HG03520 (cell line): ENCODE data around the gene STXBP5.

Experiments used
- ATAC-seq: cut with Tn5 transposase; IDR thresholded peaks from one replicate; pipeline ENCODE4 v1.9.1; 2021; ENCODE audit warnings: mild to moderate bottlenecking, moderate library complexity; ENCODE audit not compliant: unreplicated experiment

The STXBP5 gene

DNA sequence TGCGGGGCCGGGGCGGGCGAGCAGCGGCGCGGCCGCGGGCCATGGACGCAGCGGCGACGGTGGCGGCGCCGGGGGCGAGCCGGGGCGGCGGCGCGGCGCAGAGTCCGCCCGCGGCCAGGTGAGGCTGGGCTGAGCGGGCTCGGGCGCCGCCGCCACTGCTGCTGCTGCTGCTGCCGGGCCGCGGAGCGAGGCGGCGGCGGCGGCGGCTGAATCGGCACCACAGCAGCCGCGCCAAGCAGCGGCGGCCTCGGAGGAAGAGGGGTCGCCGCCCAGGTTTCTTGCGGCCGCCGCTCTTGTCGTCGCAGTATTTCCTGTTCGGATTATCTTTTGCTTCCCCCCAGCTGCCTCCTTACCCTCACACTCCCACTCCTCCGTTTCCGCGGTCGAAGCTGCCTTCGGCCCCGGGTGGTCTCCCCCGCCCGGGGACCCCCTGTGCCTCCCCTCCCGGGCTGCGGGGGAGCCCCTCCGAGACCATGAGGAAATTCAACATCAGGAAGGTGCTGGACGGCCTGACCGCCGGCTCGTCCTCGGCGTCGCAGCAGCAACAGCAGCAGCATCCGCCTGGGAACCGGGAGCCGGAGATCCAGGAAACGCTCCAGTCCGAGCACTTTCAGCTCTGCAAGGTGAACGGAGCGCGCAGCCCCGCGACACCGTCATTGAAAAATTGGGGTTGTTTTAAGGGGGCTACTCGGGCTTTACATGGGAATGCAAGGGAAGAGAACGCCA lies at the start of gene STXBP5:
TSS of gene STXBP5 (plus strand) at position 358 of the 726 bp plus-strand sequence. CDS start at position 474, 116 bp downstream.
- ATAC-seq: peak; percentile 30

DNA sequence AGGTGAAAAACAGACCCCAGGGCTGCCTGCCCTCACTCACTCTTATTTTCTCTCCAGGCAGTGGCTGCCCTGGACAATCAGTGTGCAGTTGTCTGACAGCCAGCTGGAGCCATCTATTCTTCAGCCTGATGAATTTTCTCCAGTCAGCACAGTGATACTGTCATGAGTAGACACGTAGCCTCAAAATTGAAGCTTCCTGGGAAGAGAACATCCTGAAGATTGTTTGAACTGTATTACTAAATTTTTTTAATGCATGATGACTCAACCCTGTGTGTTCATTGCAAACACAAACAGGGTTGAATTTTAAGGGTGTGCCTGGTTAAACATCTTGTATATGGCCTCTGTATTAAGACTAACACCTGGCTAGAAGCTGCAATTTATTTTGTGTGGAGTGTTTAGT lies 49.8 kb upstream of the STXBP5 start:
- ATAC-seq: no peak

DNA sequence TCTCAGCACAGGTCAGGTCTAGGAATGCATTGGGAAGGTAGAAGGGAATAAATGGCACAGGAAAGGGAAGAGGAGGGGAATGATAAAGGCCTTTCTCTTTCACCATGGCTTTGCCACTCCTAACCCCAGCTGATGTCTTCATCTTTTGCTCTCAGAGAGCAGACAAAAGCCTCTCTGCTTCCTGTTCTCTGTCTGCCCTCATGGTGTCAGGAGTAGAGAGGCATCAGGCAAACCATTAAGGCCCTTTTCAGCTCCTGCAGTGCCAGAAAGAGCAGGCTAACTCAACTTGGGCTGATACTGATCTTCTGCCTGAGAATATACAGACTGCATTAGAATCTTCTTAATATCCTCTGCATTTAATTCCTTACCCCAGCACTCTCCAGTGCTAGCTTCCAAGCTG lies 48.0 kb upstream of the STXBP5 start:
- no peak for ATAC-seq

DNA sequence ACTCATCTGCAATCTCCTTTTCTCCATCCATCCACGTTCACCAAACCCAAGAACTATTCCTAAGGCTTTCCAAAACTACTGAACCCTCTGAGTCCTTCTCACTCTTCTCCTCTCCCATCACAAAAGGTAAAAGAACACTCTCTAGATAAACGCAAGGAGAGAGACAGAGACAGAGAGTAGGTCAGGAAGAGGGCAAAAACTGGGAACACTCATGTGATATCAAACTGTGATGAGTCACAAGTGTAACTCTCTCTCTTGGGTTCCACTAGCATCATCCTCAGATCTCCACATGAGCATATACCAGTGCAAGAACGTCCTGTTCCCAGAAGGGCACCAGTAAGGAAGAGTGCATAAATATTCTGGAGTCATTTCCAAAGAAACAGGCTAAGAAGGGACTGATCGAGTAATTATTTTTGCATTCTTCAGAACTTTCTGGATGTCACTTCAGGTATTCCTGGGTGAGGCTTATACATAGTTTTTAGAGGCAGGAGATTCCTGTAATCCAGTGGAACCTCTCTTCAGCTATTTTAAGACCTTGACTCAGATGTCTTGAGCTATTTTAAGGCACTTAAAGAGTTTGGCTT lies 47.3 kb upstream of the STXBP5 start:
- ATAC-seq: no peak

DNA sequence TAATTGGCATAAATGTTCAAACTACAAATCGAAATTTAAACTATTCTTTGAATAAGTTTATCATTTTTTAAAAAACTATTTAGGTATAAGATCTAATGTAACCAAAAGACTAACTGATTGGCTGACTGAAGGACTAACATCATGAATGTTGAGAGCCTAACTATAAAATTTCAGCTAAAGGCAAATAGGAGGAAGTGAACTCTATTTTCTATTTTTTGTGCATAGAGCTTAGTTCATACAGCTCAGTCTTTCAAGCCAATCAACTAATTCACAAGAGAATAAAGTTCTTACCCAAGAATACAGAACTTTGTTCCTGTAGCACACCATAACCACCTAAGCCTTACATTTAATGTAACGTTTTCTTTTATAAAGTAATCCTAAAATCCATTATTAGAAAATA lies 46.3 kb upstream of the STXBP5 start:
- no peak for ATAC-seq

DNA sequence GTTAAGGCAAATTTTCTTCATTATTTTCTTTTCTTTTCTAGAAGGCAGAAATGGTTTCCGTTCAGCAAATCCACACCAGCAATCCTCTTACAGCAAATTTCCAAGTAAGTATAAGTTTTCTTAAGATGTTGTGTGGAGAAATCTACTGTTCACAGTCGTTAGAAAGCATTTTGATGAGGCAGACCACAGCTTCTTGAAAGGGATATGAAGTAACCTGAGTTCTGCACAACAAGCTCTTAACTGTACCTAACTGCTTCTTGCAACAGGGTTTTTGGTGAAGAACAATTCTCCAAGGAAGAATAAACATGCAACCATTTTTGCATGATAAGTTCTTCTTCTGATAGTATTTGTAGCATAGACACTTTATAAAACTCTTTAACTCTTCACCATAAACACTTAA lies 45.3 kb upstream of the STXBP5 start:
- no peak for ATAC-seq

DNA sequence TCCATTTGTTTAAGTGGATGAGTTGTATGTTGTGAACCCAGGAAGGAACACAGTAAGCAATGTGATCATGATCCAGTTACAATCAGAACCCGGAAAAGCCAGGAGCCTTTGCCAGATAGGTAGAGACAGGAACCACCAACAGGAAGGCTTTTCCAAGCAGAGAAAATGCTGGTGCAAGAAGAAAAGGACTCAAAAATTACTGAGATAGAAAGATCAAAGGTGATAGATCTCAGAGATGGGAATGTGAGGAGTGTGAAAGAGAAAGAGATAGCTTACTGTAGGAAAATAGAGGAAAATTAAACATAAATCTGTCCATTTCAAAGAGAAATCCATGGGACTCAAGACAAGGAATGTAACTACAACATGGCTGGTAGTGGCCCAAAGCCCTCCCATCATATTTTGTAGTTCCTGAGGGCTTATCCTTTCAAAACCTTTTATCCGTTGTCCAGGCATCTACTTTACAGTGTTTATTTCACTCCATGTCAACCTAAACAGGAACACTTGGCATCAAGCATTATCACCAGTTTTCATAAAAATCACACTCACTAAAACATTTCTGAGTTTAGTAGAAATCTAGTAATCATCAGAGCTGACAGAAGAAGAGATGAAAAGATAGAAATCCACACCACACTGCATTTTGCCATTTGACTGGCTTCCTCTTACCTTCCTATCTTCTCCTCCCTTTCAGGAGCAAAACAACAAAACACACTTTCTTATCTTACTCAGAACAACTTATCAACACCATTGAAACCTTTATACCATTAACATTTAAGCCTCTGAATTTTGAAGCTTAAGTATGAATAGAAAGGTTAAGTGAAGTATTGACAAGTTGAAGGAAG lies 44.5 kb upstream of the STXBP5 start:
- no peak for ATAC-seq

DNA sequence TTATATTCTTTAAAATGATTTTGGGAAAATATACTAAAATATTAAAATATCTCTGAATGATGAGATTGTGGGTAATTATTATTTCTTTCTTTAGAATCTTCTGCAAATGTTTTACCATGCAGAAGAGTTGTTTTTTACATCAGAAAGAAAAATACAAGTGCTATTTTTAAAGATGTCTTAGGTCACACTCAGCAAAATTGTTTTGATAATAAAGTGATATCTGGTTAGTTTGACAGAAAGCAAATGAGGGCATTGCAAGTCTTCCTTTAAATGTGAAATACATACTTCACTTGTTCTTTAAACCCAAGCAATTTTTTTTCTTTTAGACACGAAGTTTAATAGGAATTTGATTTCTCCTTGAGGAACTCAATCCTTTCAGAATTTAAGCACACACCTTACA lies 43.6 kb upstream of the STXBP5 start:
- no peak for ATAC-seq

DNA sequence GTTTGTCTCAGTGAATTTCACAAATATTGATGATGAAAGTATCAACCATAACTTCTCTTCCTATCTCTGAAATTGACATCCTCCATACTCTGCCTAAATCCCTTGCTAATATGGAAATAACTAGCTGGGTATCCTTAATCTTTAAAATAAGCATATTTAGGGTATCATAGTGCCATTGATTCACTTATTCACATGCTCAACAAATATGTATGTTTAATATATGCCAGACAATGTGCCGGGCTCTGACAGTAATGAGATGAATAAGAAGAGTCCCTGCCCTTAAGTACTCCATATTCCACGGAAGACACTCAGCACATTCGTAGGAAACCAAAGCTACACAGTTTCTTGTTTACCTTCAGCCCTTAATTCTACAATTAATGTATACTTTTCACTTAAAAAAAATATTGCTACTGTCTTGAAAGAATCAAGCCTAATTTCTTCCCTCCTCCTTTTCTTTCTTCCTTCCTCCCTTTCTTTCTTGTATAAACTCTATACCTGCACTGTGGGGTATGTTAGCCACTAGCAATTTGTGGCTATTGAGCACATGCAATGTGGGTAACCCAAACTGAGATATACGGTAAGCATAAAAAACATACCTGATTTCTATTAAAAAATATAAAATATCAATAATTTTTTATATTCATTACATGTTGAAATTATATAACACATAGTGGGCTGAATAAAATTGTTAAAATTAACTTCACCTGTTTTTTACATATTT lies 42.8 kb upstream of the STXBP5 start:
- no peak for ATAC-seq

DNA sequence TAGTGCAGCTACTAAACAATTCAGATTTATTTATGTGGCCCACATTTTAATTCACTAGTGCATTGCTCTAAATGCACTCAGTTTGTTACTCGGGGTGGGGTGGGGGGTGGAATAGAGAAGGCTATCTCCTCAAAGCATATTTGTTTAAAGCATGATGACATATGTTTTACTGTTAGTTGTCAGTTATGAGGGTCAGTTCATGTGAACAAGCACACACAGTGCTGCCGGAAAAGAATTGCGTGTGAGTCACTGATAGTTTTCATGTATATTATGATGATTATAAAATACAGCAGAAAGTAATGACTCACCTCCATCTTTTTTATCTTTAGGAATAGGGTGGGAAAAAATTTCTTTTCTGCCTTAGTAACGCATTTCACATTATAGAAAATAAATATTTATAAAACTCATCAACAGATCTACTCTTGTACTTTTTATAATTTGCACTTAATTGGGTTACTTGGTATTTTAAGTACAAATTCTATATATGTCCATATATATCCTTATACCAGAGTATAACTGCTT lies 42.2 kb upstream of the STXBP5 start:
- ATAC-seq: no peak

DNA sequence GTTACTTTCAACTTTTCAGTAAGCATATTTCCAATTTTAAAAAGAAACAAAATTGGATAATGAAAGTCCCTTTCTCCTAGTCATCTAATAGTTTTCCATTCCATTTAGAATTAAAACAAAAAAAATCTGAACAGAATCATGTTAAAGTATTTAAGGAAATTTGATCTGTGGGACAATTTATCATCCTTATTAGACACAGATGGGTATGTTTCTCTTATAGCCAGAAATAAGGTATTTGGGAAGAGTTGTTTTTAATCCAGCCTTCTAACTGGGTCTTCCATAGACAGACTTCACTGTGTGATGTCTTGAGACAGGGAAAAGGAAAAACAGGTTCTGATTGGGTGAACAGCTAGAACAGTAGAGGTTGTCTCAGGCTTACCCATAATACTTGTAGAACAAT lies 39.5 kb upstream of the STXBP5 start:
- no peak for ATAC-seq

DNA sequence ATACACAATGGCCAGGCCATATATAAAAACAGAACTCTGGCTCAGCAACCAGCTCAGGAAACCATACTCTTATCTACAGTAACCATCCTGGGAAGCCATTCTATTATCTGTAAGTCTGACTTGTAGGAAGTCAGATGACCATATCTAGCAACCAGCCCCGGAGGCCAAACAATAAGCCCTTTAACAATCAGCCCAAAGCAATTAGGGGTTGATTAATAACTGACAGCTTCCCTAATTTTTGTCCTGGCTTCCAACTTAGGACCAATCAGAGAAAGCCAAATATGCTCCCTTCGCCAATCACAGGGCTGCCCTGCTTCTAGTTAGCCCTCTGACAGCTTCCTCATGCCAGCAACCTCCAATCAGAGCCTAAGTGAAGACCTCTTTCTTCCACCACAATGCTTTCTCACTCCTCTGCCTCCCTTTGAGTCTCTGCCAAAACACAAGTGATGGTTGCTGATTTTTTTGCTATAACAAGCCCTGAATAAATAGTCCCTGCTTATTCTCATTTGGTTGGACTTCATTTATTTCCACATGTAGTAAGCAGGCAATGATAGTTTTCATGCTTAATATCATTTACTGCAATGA lies 37.8 kb upstream of the STXBP5 start:
- ATAC-seq: no peak

DNA sequence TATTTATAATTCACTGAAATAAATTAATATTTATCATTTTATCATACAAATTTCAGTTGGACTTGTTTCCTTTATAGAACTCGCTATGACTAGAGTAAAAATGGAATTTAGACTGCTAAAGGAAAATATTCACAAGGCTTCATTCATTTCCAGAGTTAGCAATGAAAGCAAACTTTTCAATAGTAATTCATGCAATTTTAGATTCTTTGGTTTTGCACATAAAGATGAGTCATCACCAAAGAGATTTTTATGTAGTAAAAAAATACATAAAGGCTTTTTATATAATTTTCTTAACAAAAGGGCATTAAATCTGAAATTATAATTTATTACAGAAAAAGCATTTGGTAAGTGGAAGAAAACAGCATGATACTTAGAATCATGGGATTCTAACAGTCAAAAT lies 37.2 kb upstream of the STXBP5 start:
- no peak for ATAC-seq

DNA sequence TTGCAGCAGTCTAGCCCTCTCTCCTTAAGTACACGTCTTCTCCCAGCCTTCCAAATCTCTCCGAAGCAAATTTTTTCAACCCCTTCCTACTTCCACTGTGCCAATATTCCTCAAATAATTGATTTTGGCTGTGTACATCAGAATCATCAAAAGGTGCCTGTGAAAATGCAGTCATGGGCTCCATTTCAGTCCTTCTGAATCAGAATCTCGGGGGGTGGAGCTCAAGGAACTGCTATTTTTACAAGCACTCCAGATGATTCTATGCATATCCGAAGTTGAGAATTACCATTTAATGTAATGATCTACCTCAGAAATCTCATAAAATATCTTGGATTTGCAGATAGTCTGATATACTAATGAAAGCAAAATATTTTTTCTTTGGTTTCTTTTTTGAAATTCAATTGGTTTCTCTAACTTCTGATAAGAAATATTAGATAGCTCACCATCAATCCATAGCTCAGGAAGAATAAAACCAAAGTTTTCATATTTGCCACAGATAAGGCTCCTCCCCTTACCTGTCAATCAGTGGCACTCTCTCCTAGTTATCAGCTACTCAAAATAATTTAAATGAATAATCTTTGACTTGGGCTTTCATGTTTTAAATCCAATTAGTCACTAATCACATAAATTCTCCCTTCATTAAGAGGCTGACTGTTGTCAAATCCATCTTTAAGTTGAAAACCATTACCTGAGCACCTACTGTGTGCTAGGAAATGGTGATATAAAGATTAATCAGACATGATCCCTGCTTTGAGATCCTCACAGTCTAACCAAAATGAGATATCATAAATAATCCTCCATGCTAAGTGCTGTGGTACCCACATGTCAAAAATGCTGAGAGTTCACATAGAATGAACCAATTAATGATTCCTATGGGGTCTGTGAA lies 36.4 kb upstream of the STXBP5 start:
- ATAC-seq: no peak

DNA sequence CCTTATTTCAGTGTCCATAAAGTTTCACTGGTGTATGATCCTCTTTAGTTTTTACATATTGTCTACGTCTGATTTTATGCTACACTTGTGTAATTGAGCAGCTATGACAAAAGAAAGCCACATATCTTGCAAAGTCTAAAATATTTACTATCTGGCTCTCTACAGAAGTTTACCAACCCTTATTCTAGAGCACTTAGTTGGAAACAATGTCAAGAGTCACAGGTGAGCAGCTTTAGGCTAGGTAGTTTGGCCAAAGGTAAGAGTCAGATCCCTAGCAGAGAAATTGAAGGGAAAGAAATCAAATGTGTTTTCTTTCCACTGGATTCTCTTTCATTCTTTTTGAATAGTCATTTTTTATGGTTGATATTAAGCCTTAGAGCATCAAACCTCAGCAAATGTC lies 34.7 kb upstream of the STXBP5 start:
- no peak for ATAC-seq

DNA sequence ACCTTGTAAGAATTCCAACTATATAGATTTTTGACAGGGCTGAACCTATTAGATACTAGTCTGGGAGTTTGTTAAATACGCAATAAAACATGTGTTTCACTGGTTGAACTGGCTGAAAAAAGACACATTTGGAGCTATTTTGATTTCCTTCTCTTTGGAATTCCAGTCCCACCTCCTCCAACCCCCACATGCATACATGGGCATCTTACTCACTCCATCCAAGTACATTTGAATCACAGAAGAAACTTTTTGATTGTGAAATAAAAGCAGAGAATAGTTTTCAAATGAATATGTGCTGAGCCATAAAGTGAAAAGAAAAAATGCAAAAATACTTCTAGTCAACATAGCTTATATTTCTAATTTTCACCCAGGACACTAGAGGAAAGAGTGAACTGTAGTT lies 33.9 kb upstream of the STXBP5 start:
- ATAC-seq: no peak

DNA sequence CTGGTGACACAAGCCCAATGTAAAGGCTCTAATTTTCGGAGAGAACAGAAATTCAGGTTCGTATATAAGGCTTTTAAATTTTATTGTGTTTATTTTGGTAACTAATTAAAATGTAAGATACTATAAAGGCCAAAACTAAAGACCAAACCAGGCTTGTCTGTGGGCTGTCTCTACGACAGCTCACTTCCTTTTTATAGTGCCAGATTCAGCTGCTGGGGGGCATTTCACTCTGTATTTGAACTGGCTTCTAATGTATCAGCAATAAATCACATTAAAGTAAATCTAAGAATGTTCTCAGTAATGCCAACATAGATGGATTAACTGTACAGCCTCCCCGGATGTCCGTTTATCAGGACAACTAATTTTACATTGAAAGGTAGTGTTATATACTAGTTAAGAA lies 31.1 kb upstream of the STXBP5 start:
- ATAC-seq: no peak

DNA sequence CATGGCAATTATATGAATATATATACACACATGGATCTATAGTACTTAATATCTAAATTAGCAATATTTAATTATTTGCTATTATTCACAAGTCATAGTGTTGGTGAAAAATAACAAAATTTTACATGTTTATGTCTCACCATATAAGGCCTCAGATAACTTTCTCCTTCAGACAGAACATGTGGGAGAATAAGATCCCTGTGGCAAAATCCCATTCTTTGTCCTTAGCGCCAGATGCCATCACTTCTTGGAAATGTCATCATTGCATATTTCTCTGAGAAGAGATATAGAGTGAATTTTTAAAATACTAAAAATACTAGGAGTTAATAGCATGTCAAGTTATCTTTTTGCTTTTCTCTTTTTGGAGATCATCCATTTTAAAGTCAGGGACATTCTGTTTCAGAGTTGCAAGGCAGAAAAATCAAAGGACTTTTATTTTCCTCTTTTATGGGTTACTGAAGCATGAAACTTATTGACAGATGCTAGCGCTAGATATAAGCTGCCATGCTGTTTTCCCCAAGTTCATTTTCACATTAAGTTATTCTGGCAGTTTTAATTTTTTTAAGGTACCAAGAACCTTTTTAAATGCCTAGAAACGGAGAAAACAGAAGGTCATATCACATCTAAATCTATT lies 30.4 kb upstream of the STXBP5 start:
- no peak for ATAC-seq

DNA sequence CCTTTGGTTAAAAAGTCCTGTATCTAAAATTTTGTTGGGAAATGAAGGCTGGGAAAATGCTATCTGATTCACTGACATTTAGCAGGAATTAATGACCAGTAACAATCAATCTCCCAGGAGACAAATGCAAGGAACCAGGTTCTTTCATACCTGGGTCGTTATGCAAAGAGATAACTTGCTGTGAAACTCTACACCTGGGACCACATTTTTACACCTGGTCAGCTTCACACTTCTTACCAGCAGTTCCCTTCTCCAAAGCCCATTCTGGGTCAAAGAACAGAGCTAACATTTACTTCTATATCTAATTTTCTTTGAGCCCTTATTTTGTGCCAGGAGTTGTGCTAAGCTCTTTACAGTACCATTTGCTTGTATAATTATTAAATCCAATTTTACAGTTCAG lies 27.4 kb upstream of the STXBP5 start:
- no peak for ATAC-seq
